GM23248 (cell line): Measurements from ENCODE around the gene SLC24A4. TPM values are rescaled to one million over a fixed set of nuclear protein-coding genes. Genes with fewer than 3 reads are reported as not detected.

Experiments
- DNase-seq: peaks from one replicate; pipeline ENCODE4 v3.0.0-alpha.2; 2015
- H2AFZ ChIP-seq: fragments of 200-600 bp; sonication (generic); 2 replicates; pipeline ENCODE4 v1.6.1; 2016; ENCODE audit warnings: antibody characterized with exemption
- H3F3A ChIP-seq: fragments of 200-600 bp; sonication (generic); 2 replicates; pipeline ENCODE4 v1.6.1; 2016; ENCODE audit warnings: mild to moderate bottlenecking, antibody characterized with exemption, mixed run types; ENCODE audit not compliant: insufficient read depth
- H3K27ac ChIP-seq: fragments of 200-600 bp; sonication (generic); 2 replicates; pipeline ENCODE4 v1.5.1; 2016; ENCODE audit warnings: mild to moderate bottlenecking
- H3K27me3 ChIP-seq: fragments of 200-600 bp; sonication (generic); replicated peaks from 2 replicates; pipeline ENCODE4 v1.6.1; 2016; ENCODE audit warnings: mild to moderate bottlenecking; ENCODE audit not compliant: insufficient read depth
- H3K36me3 ChIP-seq: fragments of 200-600 bp; sonication (generic); 2 replicates; pipeline ENCODE4 v1.6.1; 2016; ENCODE audit warnings: low read depth, mild to moderate bottlenecking
- H3K4me1 ChIP-seq: fragments of 200-600 bp; sonication (generic); 2 replicates; pipeline ENCODE4 v1.6.1; 2016; ENCODE audit warnings: mild to moderate bottlenecking; ENCODE audit not compliant: insufficient read depth
- H3K4me2 ChIP-seq: fragments of 200-600 bp; sonication (generic); one replicate; pipeline ENCODE4 v1.6.1; 2016; ENCODE audit warnings: mild to moderate bottlenecking; ENCODE audit not compliant: unreplicated experiment
- H3K4me3 ChIP-seq: fragments of 200-600 bp; sonication (generic); 2 replicates; pipeline ENCODE4 v1.5.1; 2016; ENCODE audit warnings: mild to moderate bottlenecking
- H3K79me2 ChIP-seq: fragments of 200-600 bp; sonication (generic); 2 replicates; pipeline ENCODE4 v1.6.1; 2016; ENCODE audit warnings: mild to moderate bottlenecking; ENCODE audit not compliant: insufficient read depth
- H3K9ac ChIP-seq: fragments of 200-600 bp; sonication (generic); 2 replicates; pipeline ENCODE4 v1.6.1; 2016; ENCODE audit warnings: mild to moderate bottlenecking
- H3K9me2 ChIP-seq: fragments of 200-600 bp; sonication (generic); 2 replicates; pipeline ENCODE4 v1.6.1; 2016; ENCODE audit warnings: mixed run types, mild to moderate bottlenecking, moderate library complexity; ENCODE audit not compliant: insufficient read depth
- H3K9me3 ChIP-seq: fragments of 200-600 bp; sonication (generic); one replicate; pipeline ENCODE4 v1.6.1; 2017; ENCODE audit warnings: low read depth
- H4K20me1 ChIP-seq: fragments of 200-600 bp; sonication (generic); 2 replicates; pipeline ENCODE4 v1.6.0; 2016; ENCODE audit not compliant: insufficient read depth
- EZH2 ChIP-seq: fragments of 200-600 bp; sonication (generic); IDR thresholded peaks from 2 replicates; pipeline ENCODE4 v1.6.1; 2018; ENCODE audit warnings: antibody characterized with exemption, mild to moderate bottlenecking; ENCODE audit not compliant: insufficient read depth, poor library complexity, severe bottlenecking
- EZH2phosphoT487 ChIP-seq: fragments of 200-600 bp; sonication (generic); IDR thresholded peaks from 2 replicates; pipeline ENCODE4 v1.6.1; 2018; ENCODE audit warnings: antibody characterized with exemption, moderate library complexity, mild to moderate bottlenecking, low read depth; ENCODE audit not compliant: insufficient read depth
- WGBS, 2 experiments: methylation state at CpG; one replicate each; pipeline ENCODE4 v1.1.6; 2015 to 2017; ENCODE audit warnings: low lambda C conversion rate in 2 of 2, low coverage in 1 of 2; ENCODE audit errors: missing lambda C conversion rate in 2 of 2; 5-methylcytosine and 5-hydroxymethylcytosine counted together
- in situ Hi-C: fragments of 300-500 bp; cut with MboI; formaldehyde crosslinking; loops from 2 replicates; pipeline ENCODE4 v1.15.0; 2020
- polyA plus RNA-seq: library from polyadenylated mRNA; unstranded; fragments of >200 nt; fragmentation: Nextera tagmentation; extraction: Ambion mirVana; gene quantifications from 2 replicates; pipeline ENCODE4 v1.2.1, GENCODE V29; 2016
- total RNA-seq: library from RNA; depleted of rRNA; stranded (reverse); fragments of >200 nt; shearing (Covaris generic); gene quantifications from 2 replicates; pipeline ENCODE4 v1.2.3, GENCODE V29; 2014; rRNA removed

The SLC24A4 gene
- total RNA-seq (not detected in 2 replicates), polyA plus RNA-seq (not detected in 2 replicates)

GRCh38 chr14:92323011-92323915 lies at the start of gene SLC24A4:
Gene SLC24A4 (plus strand): TSS chr14:92323165. CDS start chr14:92323831, 666 bp downstream.
- DNase-seq, result peak; percentile 44
- H3K4me2 ChIP-seq, result peak within 1 kb of the TSS; percentile 41
- H3K79me2 ChIP-seq, result no peaks in the 10 kb centered on the region
- no peak within 1 kb of the TSS for H3K27ac ChIP-seq
- no peak within 1 kb of the TSS for H3K9ac ChIP-seq
- H3K4me3 ChIP-seq, result peak within 1 kb of the TSS; percentile 32
- no peaks in the 10 kb centered on the region for H3K9me3 ChIP-seq
- peaks cover 87% of the 10 kb centered on the region for H3K27me3 ChIP-seq
- no peaks in the 10 kb centered on the region for H4K20me1 ChIP-seq
- 1 to 3% methylated on average over 60 to 74 of the region's 117 CpGs for WGBS, 2 experiments
- no peaks in the 10 kb centered on the region for H3K36me3 ChIP-seq
- TF ChIP-seq EZH2phosphoT487 (no peak), EZH2 (no peak)
- in situ Hi-C loops, result no loop called here
- H2AFZ ChIP-seq, result no peak within 1 kb of the TSS
- H3F3A ChIP-seq, result no peaks in the 10 kb centered on the region
- no peaks in the 10 kb centered on the region for H3K4me1 ChIP-seq
- no peaks in the 10 kb centered on the region for H3K9me2 ChIP-seq

GRCh38 chr14:92273166-92273565 lies 49.8 kb upstream of the SLC24A4 start:
- H3K79me2 ChIP-seq, result no peaks in the 10 kb centered on the region
- WGBS, 2 experiments, result 59 to 64% methylated on average over 2 of the region's 2 CpGs
- no peaks in the 10 kb centered on the region for H3K9me3 ChIP-seq
- no peak overlapping the region for H3K27ac ChIP-seq
- no peak for DNase-seq
- H3K9ac ChIP-seq, result no peak overlapping the region
- no peaks in the 10 kb centered on the region for H3K9me2 ChIP-seq
- TF ChIP-seq EZH2phosphoT487 (no peak), EZH2 (no peak)
- peaks cover 53% of the 10 kb centered on the region for H3K27me3 ChIP-seq
- no peak overlapping the region for H2AFZ ChIP-seq
- no peak overlapping the region for H3K4me3 ChIP-seq
- no peaks in the 10 kb centered on the region for H3F3A ChIP-seq
- no peaks in the 10 kb centered on the region for H3K4me1 ChIP-seq
- no peaks in the 10 kb centered on the region for H3K36me3 ChIP-seq
- in situ Hi-C loops, result no loop called here
- H4K20me1 ChIP-seq, result no peaks in the 10 kb centered on the region
- no peak overlapping the region for H3K4me2 ChIP-seq

GRCh38 chr14:92274055-92274454 lies 48.9 kb upstream of the SLC24A4 start:
- WGBS, 2 experiments, result 63% methylated on average over 7 of the region's 7 CpGs
- no peaks in the 10 kb centered on the region for H3F3A ChIP-seq
- H3K27me3 ChIP-seq, result peaks cover 50% of the 10 kb centered on the region

GRCh38 chr14:92276074-92276473 lies 46.9 kb upstream of the SLC24A4 start:
- no peaks in the 10 kb centered on the region for H3K9me2 ChIP-seq
- no peaks in the 10 kb centered on the region for H4K20me1 ChIP-seq
- H3K27ac ChIP-seq, result no peak overlapping the region
- DNase-seq, result no peak
- H3K9ac ChIP-seq, result no peak overlapping the region
- no peak overlapping the region for H3K4me2 ChIP-seq
- no peak overlapping the region for H3K4me3 ChIP-seq
- WGBS, 2 experiments, result 46 to 50% methylated on average over 7 of the region's 7 CpGs
- H2AFZ ChIP-seq, result no peak overlapping the region
- in situ Hi-C loops, result no loop called here
- no peaks in the 10 kb centered on the region for H3K4me1 ChIP-seq
- H3K79me2 ChIP-seq, result no peaks in the 10 kb centered on the region
- no peaks in the 10 kb centered on the region for H3F3A ChIP-seq
- no peaks in the 10 kb centered on the region for H3K9me3 ChIP-seq
- no peak for TF ChIP-seq EZH2phosphoT487
- no peak for TF ChIP-seq EZH2
- peaks cover 36% of the 10 kb centered on the region; the same call in 1 of the 2 replicates for H3K27me3 ChIP-seq
- no peaks in the 10 kb centered on the region for H3K36me3 ChIP-seq

More at GRCh38 chr14:92274055-92274454, 48.9 kb upstream of the SLC24A4 start:
- no peak for DNase-seq
- Histone ChIP-seq H3K9me2 (no peaks in the 10 kb centered on the region), H3K4me1 (no peaks in the 10 kb centered on the region), H3K36me3 (no peaks in the 10 kb centered on the region), H3K9me3 (no peaks in the 10 kb centered on the region), H4K20me1 (no peaks in the 10 kb centered on the region), H3K9ac (no peak overlapping the region), H3K79me2 (no peaks in the 10 kb centered on the region), H3K27ac (no peak overlapping the region), H2AFZ (no peak overlapping the region), H3K4me3 (no peak overlapping the region), H3K4me2 (no peak overlapping the region)
- in situ Hi-C loops, result no loop called here
- TF ChIP-seq EZH2phosphoT487 (no peak), EZH2 (no peak)
